Omental fat pad (tissue), 4 donors: ENCODE results near the gene PKNOX2. TPM values are rescaled to one million over a fixed set of nuclear protein-coding genes. Genes with fewer than 3 reads are reported as not detected.
A peak's percentile ranks its signal among the peaks of the same experiment; 100 is the strongest.

Source experiments
- ATAC-seq: fragments of 150-250 bp; one replicate; pipeline ENCODE4 v1.9.1; 2016; ENCODE audit warnings: mild to moderate bottlenecking, moderate library complexity; ENCODE audit not compliant: low FRiP score
- DNase-seq: peaks from one replicate; pipeline ENCODE4 v3.0.0-alpha.2; 2019; ENCODE audit warnings: low spot score
- CTCF ChIP-seq, 3 donors: fragments of 450-650 bp; IDR thresholded peaks; one replicate each; pipeline ENCODE4 v1.5.1; 2016 to 2017; ENCODE audit warnings: antibody characterized with exemption in 3 of 3, mild to moderate bottlenecking in 3 of 3, moderate library complexity in 2 of 3
- total RNA-seq, 4 donors: library from RNA; depleted of rRNA; stranded (reverse); fragments of >200 nt; gene quantifications; one replicate each; pipeline ENCODE4 v1.1.0, GENCODE V29; 2016

Gene PKNOX2
- total RNA-seq, 4 donors from 2014 or later, result 0.19 to 2.7 (median 0.82) TPM

- DNase-seq, result no peak
Measured at GRCh38 chr11:125167292-125167953, 2.9 kb downstream of the PKNOX2 start.

GRCh38 chr11:125167954-125168835, 3.6 kb downstream of the PKNOX2 start:
- no peak for ATAC-seq
- DNase-seq, result no peak
- TF ChIP-seq CTCF (IDR thresholded peaks at IDR 0.05), result no peak

More at GRCh38 chr11:125167292-125167953, 2.9 kb downstream of the PKNOX2 start:
- TF ChIP-seq CTCF (IDR thresholded peaks at IDR 0.05), result no peak
- ATAC-seq, result no peak

GRCh38 chr11:125168918-125169456, 4.4 kb downstream of the PKNOX2 start:
- no peak for ATAC-seq
- no peak for DNase-seq
- TF ChIP-seq CTCF (IDR thresholded peaks at IDR 0.05), result no peak

GRCh38 chr11:125170001-125170509, 5.5 kb downstream of the PKNOX2 start:
- no peak for TF ChIP-seq CTCF (IDR thresholded peaks at IDR 0.05)
- no peak for DNase-seq
- no peak for ATAC-seq

- peak; percentile 13 for ATAC-seq
- DNase-seq, result no peak
- TF ChIP-seq CTCF (IDR thresholded peaks at IDR 0.05), result no peak
Measured at GRCh38 chr11:125170510-125171031, 6.0 kb downstream of the PKNOX2 start.

- TF ChIP-seq CTCF (IDR thresholded peaks at IDR 0.05), result no peak
- no peak for DNase-seq
- ATAC-seq, result no peak
Measured at GRCh38 chr11:125171974-125172373, 7.4 kb downstream of the PKNOX2 start.
